Measurements from ENCODE around the gene GNPDA1.

Gene GNPDA1

DNA sequence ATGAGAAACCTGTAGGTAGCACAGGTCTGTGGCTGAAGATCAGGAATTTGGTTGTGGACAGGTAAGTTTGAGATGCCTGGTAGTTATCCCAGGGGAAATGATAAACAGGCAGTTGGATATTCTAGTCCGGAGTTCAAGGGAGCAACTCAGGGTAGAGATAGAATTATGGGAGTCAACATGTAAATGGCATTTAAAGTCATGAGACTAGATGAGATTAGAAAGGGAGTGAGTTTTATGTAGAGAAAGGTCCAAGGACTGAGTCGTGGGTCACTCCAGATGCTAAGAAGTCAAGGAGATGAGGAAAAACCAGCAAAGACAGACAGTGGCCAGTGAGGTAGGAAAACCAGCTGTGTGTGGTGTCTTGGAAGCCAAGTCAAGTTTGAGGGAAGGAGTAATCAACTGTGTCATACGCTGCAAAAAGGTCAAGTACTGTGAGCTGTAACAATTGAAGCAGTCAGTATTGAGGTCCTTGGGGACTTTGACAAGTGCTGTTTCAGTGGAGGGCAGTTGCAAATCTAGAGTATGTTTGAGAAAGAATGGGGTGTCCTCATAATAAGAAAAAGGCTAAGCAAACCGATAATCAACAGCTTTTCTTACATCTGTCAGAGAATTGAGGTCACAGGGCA lies 18.2 kb downstream of the GNPDA1 start:
- no peak for DNase-seq (ENCODE audit: low read depth in 2 of 2)

- peak; percentile 73 to 83 for DNase-seq (ENCODE audit: low read depth in 2 of 2)
Observed at GRCh38 chr5:141992349-141992963, 20.4 kb downstream of the GNPDA1 start.

DNA sequence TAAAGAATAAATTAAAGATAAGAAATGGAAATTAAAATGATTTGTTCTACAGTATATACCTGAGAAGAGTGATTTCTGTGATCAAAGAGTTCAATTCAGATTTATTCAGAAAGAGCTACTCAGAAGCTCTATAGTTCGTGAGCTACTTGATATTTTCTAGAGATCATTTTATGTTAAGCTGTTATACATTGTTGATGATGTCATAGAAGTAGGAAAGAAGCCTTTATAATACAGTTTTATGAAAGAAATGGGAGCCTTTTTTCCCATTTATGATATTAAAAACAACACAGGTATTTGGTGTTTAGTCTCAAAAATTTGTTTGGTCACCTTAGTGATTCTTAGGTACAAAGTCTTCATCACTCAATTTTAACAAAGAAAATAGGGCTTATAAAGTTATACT lies 23.1 kb downstream of the GNPDA1 start:
- DNase-seq (ENCODE audit: low read depth in 2 of 2): no peak

DNA sequence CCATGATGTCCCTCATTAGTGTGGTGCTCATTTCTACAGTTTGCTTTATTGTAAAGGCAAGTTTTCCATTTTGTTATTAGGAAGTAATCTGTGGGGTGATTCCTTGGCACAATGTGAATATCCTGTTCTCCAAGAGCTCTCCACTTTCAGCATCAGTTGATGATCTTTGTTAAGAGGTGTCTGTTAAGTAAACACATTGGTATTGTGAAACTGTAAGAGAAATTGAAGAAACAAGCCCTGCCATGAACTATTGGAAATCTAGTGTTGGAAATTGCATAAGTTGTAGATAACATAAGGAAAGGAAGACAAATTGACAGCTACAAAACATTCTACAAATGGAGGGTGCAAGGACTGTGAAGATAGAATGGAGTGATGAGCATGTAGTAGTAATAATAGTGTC lies 26.8 kb downstream of the GNPDA1 start:
- no peak for DNase-seq (ENCODE audit: low read depth in 2 of 2)

DNA sequence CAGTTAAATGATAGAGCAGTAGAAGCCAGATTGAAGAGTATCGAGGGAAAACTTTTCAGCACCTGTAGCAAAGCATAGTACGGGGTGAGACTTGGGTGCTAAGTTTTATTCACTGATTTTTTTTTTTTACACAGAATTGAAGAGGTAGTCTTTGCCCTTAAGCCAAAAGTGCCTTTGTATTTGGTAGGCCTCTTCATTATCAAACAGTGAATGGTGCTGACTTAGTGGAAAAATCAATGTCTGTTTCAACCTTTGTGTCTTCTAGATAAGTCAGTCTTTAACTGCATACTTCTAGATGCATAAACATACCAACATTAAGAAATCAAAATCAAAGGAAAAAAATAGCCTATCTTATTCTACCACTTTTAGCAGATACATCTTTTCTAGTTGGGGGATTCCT lies 30.2 kb downstream of the GNPDA1 start:
- DNase-seq (ENCODE audit: low read depth in 2 of 2): no peak

DNA sequence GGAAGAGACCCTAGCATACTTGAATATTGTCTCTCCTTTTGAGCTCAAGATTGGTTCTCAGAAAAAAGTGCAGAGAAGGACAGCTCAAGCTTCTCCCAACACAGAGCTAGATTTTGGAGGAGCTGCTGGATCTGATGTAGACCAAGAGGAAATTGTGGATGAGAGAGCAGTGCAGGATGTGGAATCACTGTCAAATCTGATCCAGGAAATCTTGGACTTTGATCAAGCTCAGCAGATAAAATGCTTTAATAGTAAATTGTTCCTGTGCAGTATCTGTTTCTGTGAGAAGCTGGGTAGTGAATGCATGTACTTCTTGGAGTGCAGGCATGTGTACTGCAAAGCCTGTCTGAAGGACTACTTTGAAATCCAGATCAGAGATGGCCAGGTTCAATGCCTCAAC lies 34.4 kb downstream of the GNPDA1 start:
- DNase-seq (ENCODE audit: low read depth in 2 of 2): no peak

DNA sequence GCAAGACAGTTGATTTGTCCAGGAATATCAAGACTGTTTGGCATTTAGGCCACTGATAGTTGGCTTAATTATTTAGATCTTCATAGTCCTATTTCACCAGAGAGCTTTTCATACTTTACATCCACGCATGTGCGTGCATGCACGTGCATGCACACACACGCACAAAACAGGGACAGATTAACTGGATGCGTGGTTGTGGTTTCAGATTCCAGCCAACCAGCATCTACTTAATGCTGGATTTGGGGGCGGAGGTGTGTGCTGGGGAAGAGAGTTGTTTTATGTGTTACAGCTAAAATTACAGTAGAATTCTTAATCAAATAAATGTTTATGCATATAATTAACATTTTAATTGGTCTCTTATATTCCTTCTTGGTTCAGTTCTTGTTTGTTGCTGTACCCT lies 36.7 kb downstream of the GNPDA1 start:
- DNase-seq (ENCODE audit: low read depth in 2 of 2): no peak

DNA sequence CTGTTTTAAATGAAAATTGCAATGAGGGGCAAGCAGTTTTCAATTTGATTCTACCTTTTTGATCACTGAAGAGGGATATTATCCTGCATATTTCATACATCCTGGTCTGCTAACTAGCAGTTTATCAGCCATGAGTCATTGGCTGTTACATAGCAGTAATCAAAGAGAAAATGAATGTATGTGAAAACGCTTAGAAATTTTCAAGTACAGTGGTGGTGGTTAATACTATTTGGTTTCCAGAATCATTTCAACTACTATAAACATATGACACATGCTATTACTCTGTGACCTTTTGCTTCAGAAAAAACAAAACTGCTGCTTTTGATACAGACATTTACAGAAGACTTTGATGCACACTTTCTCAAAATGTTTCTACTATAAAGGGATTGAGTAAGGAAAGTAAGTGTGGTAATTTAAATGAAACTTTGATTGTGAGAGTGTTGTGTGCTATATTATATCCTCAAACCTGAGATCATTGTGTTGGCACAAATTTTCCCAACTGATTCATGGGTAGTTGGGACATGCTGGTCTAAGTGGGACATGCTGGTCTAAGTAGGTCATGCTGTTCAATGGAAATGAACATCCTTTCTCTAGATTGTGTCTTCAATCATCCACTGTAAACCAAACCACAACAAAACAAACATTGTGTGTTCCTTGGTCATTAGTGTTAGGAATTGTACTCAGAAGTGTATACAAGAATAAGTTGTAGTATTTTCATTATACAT lies 38.8 kb downstream of the GNPDA1 start:
- DNase-seq (ENCODE audit: low read depth in 2 of 2): no peak

DNA sequence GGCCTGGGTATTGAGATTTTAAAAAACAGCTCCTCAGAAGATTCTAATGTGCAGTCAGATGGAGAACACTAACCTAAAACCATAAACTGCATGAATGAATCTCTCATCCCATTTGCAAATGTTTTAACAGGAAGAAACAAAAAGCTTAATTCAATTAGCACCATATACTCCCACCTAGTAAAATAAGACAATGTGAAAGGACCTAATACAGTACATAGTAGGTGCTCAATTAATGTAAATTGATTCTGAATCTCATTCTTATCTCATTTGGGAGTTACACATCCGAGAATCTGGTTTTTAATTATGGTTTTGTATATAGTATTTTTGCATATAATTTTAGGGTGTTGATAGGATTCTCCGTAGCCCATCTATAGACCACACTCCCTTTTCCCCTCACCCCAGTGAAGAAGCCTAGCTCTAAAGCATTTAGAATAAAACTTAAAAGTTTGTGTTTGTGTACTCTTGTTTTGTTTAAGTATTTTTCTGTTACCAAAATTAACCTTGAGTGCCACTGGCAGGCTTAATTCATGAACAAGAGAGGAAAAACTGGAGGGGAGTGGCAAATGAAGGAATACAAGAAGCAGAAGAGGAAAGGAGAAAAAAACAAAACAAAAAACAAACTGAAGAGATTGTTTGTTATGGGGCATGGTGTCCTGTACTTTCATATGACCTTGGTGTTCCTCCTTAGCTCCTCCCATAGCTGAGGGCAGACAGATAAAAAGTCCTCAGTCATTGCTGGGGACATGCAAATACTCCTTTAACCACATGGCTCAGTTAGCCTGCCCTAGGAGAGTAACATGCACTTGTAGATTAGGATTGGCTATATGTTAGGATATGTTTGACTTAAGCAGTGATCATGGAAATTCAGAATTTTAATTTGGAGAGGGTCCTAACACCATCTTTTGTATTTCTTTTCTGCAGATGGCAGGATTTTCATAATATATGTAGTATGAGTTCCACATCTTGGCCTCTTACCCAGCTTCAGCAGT lies 42.8 kb downstream of the GNPDA1 start:
- no peak for DNase-seq (ENCODE audit: low read depth in 2 of 2)

DNA sequence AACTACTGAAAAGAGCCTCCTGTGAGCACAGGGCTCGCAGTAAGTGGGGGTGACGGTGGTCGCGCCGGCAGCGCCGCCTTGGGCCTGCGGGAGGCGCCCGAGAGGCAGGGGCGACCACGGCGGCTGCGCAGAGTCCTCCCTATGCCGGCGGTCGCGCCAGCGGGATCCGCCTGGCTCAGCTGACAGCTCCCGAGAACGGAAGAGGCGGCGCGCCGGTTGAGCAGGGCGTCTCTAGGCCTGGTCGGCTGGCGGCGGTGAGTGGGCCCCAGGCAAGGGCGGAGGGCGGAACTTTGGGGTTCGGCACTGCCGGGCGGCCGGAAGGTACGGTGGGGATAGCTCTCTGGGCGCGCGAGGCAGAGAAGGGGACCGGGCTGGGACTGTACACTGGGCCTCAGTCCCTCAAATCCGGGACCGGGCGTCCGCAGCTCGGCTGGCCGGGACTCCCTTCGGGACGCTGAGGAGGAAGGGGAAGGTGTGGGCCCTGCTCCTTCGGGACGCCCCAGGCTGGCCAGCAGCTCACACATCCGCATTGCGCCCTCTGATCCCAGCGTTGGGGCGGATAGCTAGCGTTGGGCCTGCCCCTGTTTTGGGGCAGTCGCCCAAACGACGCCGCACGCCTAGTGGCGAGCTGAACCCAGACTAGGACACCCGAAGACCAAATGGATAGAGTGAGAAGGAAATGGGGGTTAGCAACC lies 43.8 kb downstream of the GNPDA1 start, which contains the start of gene RNF14:
RNF14 (plus strand) TSS at position 192 of the 695 bp plus-strand sequence. CDS start 4,484 bp downstream, outside the sequence.
- DNase-seq (ENCODE audit: low read depth in 2 of 2): peak; percentile 86 to 88

DNA sequence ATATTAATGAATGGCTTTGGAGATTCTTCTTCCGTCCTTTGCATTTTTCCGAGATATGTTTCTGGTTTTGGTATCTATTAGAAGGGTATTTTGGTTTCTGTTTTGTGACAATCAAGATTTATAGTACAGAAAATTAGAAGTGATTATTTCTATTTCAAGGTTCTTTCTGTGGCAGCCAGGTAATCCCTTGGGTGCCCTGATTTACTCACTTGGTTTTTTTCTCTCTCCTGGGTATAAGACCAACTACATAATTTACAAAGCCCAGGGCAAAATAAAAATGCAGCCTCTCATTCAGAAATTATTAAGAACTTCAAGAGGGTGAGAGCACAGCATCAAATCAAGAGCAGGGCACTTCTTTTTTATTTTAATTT lies 45.9 kb downstream of the GNPDA1 start:
- DNase-seq (ENCODE audit: low read depth in 2 of 2): no peak

DNA sequence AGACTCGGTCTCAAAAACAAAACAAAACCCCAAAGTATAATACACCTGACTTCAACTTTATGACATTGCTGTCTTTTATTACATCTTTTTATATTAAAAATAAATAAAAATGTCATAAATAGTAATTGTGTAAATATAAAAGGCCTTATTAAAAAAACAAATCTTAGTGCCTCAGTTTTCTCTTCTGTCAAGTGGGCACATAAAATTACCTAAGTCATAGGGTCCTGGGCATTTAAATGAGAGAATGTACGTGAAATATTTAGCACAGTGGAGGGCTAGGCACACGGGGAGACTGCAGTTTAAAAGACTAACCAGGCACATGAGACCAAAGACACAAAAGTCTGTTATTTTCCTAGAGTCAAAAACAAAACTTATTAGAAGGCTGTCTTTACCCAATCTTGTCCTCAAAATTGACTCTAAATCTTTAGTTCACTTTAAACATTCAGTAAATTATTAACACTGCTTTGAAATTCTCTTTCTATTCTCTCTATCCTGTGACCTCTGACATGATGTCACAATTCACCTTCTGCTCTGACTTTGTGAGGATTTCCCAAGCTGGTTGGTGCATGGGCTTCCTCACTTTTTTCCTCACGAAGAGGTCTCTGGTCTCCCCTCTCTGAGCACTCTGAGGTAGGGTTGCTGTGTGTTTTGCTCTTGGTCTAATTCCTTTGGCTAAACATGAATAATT lies 46.4 kb downstream of the GNPDA1 start:
- no peak for DNase-seq (ENCODE audit: low read depth in 2 of 2)

- DNase-seq (ENCODE audit: low read depth in 2 of 2): no peak
Observed at GRCh38 chr5:141965071-141965470, 47.8 kb downstream of the GNPDA1 start.

DNA sequence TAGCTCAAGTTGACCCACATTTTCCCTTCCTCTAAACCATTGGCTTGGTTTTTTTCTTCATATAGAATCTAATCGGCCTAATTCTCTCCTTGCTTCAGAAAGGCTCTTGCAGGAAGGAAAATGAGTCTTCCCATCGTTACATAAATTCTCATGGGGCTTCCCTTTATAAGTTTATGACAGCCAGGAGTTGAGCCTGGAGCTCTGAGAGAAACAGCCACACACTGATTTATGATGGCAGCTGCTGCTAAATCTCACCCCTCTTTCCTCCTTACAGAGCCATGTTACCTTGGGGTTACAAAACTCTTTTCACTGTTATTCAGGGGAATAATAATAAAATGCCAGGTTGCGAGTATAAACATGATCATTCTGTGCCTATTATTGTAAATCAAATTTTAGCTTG lies 49.1 kb downstream of the GNPDA1 start:
- DNase-seq (ENCODE audit: low read depth in 2 of 2): no peak

GRCh38 chr5:141961466-141961865 lies 51.4 kb downstream of the GNPDA1 start:
- no peak for DNase-seq (ENCODE audit: low read depth in 2 of 2)

DNA sequence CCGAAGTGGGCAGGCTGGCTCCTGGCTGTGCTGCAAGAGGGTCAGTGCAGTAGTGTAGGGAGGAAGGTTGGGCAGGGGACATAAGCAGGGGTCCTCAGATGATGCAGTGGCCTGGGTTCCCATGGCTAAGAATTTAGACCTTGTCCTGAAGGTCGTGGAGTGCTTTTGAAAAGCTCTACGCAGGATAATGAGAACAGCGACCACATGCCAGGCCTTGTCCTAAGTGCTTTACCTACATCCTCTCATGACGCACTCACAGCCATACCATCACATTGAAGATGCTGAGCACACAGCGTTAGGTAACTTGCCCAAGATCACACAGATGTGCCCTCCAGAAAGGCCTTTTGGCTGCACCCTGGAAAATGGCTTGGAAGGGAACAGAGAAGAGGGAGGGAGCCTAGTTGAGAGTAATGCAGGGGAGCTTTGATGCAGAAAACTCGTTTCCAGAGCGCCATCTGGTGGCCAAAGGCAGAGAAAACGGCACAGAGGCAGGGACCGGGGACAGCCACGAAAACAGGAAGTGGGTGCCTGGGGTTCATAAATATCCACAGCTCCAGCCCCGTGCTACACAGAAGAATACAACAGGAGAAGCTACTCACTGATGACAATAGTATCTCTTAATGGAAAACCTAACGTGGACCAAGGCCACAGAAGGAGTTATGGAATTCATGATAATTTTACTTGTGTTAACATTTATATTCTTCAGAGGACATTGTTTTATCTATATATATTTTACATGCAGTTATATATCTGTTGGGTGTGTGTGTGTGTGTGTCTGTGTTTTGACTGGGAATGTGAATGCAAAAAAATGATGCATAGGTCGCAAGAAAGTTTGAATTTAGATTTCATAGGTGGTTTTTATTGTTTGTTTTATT lies 52.1 kb downstream of the GNPDA1 start:
- peak; percentile 75 to 92 for DNase-seq (ENCODE audit: low read depth in 2 of 2)

DNA sequence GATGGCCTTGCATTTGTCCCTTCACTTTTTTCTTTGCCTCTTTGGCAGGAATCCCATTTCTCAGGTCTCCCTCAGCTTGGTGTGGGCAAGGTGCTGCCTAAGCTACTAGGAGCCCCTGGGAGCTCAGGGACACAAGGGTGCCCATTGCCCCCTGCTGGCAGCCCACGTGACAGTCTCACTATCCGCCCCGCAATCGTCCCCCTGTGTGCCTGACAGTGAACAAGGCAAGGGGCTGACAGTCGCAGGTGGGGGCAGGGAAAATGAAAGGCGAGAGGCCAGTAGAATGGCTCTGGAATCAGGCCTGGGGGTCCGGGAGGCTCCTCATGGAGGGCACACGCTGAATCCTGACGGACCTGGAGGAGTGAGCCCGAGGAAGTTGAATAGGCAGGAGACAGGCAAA lies 52.8 kb downstream of the GNPDA1 start:
- DNase-seq (ENCODE audit: low read depth in 2 of 2): no peak

DNA sequence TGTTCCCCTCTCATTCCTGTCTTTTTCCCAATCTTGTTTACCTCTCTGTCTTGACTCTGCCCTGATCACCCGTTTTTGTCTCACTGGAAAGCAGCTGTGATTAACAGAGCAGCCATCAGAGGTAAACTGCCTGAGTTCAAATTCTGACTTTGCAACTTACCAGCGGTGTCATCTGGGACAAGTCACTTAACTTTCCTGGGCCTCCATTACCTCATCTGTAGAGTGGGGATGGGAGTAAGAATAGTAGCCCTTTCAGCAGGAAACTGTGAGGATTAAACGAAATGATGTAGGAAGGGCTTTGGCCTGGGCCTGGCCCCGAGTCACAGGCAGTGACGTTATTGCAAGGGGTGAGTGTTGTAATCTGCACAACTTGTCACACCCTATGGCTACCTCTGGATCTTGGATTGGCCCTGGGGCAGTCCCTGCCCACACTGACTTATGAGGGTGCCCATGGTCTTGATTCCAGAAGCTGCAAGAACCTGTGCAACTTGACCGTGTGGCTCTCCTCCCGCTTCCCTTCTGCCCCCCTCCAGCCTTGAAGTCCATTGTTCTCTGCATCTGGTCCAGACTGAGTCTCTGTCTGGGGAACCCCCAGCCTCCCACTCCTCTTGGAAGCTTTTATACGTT lies 54.2 kb downstream of the GNPDA1 start:
- DNase-seq (ENCODE audit: low read depth in 2 of 2): no peak

DNA sequence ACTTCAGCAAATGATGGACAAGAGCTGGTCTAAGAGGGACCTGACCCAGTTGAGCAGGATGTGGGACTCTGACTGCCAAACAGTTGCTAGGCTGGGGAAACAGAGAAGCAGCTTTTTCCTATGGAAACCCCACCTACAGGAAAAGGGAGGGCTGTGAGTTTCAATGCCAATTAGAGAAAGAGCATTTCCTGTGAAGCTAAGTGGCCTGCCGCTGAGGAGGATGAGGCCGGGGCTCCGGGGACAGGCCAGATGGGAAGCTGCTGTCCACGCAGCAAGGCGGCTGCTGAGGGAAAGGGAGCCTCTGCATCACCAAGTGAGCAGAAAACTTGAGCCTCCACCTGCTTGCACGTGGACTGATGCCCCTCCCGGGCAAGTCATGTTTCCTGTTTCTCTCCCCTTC lies 54.7 kb downstream of the GNPDA1 start, which contains the start of gene PCDH12:
PCDH12 (minus strand) TSS at position 90 of the 400 bp plus-strand sequence. CDS start 351 bp downstream, outside the sequence.
- DNase-seq (ENCODE audit: low read depth in 2 of 2): no peak
